IPS-15b (cell line): Measurements from ENCODE around the gene NINJ2.
"Not testable (repeated sequence)": the region's sequence is repeated elsewhere in the genome, so short reads cannot be mapped to it uniquely, and the experiment has no call there.

Experiments
- H3K27me3 ChIP-seq: one replicate; pipeline ENCODE4 v1.6.1; 2013; ENCODE audit warnings: low read length; ENCODE audit not compliant: control insufficient read depth, insufficient read depth
- H3K36me3 ChIP-seq: one replicate; pipeline ENCODE4 v1.6.1; 2013; ENCODE audit warnings: low read length; ENCODE audit not compliant: control insufficient read depth, insufficient read depth
- H3K4me1 ChIP-seq: one replicate; pipeline ENCODE4 v1.6.1; 2013; ENCODE audit warnings: mild to moderate bottlenecking, low read length; ENCODE audit not compliant: control insufficient read depth, insufficient read depth
- H3K4me3 ChIP-seq: one replicate; pipeline ENCODE4 v1.5.1; 2013; ENCODE audit warnings: low read depth, low read length
- H3K9ac ChIP-seq: one replicate; pipeline ENCODE4 v1.6.1; 2013; ENCODE audit warnings: low read depth, mild to moderate bottlenecking, low read length
- H3K9me3 ChIP-seq: one replicate; pipeline ENCODE4 v1.6.1; 2013; ENCODE audit warnings: mild to moderate bottlenecking, low read length; ENCODE audit not compliant: control insufficient read depth, insufficient read depth

The NINJ2 gene, protein sequence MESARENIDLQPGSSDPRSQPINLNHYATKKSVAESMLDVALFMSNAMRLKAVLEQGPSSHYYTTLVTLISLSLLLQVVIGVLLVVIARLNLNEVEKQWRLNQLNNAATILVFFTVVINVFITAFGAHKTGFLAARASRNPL

GRCh38 chr12:663293-663871, at the start of gene NINJ2:
TSS of gene NINJ2 (minus strand) at chr12:663445. CDS start at chr12:663360, 85 bp downstream.
- peaks cover 8% of the 10 kb centered on the region for H3K4me1 ChIP-seq
- peaks cover 2% of the 10 kb centered on the region for H3K27me3 ChIP-seq
- H3K9me3 ChIP-seq, result no peaks in the 10 kb centered on the region
- no peak within 1 kb of the TSS for H3K9ac ChIP-seq
- H3K4me3 ChIP-seq, result no peak within 1 kb of the TSS
- no peaks in the 10 kb centered on the region for H3K36me3 ChIP-seq

DNA sequence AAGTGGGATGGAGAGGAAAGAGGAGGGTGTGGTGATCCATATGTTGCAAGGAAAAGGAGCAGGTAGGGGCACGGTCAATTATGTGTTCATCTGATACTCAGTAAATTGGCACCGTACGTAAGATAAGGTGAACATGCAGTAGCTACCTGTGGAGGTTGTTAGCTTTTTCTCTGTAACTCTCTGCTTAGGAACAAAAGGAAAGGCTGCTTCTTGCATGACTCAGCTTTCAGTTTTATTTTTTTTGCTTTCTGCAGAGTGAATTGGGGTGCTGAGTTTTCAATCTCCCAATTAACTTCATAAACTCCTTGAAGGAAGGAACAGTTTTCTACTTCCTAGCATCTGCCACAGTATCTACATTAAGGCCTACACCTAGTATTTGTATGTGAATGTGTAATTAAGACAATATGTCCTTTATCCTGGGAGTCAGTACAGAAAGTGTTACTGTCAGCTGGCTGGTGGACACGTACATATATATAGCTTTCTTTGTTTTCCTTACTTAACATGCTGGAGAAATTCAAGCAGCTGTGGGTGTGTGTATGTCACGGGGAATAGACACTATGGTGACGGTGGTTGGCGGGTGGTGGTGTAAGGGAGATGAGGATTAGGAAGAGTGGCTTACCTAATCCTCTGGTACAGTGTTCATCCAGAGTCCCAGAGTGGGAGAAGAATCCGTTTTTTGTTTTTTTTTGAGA, 49.1 kb upstream of the NINJ2 start:
- Histone ChIP-seq H3K4me1 (peaks cover 16% of the 10 kb centered on the region), H3K9ac (no peak overlapping the region), H3K9me3 (no peaks in the 10 kb centered on the region), H3K36me3 (no peaks in the 10 kb centered on the region), H3K27me3 (no peaks in the 10 kb centered on the region), H3K4me3 (no peak overlapping the region)

DNA sequence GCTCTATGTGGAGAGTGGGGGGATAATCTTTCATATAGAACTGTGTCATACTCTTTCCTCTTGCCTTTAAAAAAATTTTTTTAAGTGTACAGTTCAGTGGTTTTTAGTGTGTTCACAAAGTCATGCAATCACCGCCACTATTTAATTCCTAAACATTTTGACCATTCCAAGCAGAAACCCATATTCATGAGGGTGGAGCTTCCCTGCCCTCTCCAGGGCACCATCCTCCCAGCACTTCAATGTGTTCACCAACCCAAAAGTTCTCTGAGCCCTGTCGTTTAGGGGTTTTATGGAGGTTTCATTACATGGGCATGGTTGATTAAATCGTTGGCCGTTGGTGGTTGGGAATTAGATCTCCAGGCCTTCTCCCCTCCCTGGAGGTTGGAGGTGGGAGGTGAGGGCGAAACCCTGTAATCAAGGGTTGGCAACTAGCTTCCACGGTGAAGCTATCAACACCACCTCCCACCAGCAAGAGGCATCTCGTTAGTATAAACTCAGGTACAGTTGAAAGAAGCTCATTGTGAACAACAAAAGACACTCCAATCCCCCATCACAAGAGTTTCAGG, 46.3 kb upstream of the NINJ2 start:
- H3K9me3 ChIP-seq, result no peaks in the 10 kb centered on the region
- H3K9ac ChIP-seq, result no peak overlapping the region
- peaks cover 14% of the 10 kb centered on the region for H3K4me1 ChIP-seq
- H3K36me3 ChIP-seq, result no peaks in the 10 kb centered on the region
- H3K4me3 ChIP-seq, result no peak overlapping the region
- H3K27me3 ChIP-seq, result no peaks in the 10 kb centered on the region

- H3K4me1 ChIP-seq, H3K4me3 ChIP-seq, H3K27me3 ChIP-seq, H3K9me3 ChIP-seq, H3K36me3 ChIP-seq, H3K9ac ChIP-seq: not testable (repeated sequence)
Observed at GRCh38 chr12:708084-708483, 44.8 kb upstream of the NINJ2 start.

- Histone ChIP-seq H3K27me3 (no peaks in the 10 kb centered on the region), H3K9ac (no peak overlapping the region), H3K36me3 (no peaks in the 10 kb centered on the region), H3K4me1 (no peaks in the 10 kb centered on the region), H3K9me3 (no peaks in the 10 kb centered on the region), H3K4me3 (no peak overlapping the region)
Observed at GRCh38 chr12:704516-705242, 41.4 kb upstream of the NINJ2 start.

DNA sequence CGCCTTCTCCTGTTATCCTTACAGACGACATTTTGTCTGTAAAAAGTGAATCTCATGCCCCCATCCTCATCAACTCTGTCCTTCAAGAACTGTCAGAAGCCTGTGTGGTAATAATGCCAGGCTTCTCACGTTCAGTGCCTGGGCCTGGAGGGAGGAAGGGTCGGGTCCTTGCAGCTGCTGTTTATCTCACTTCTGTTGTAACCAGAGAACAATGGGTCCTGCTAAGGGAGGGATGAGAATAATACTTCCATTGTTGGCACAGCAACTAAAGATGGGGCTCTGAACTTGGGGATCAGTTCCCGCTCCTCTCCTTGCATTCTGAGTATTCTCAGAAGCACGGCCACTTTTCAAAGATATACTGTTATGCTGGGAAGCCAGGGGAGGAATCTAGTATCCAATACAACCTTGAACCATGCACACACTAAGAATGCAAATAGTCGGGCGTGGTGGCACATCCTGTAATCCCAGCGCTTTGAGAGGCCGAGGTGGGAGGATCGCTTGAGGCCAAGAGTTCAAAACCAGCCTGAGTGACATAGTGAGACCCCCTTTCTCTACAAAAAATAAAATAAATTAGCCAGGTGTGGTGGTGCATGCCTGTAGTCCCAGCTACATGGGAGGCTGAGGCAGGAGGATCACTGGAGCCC, 38.8 kb upstream of the NINJ2 start:
- no peak overlapping the region for H3K9ac ChIP-seq
- H3K4me1 ChIP-seq, result no peaks in the 10 kb centered on the region
- no peaks in the 10 kb centered on the region for H3K36me3 ChIP-seq
- no peaks in the 10 kb centered on the region for H3K27me3 ChIP-seq
- no peak overlapping the region for H3K4me3 ChIP-seq
- peaks cover 6% of the 10 kb centered on the region for H3K9me3 ChIP-seq

- Histone ChIP-seq H3K9me3 (peaks cover 6% of the 10 kb centered on the region), H3K27me3 (no peaks in the 10 kb centered on the region), H3K4me1 (no peaks in the 10 kb centered on the region), H3K9ac (no peak overlapping the region), H3K4me3 (no peak overlapping the region), H3K36me3 (no peaks in the 10 kb centered on the region)
Observed at GRCh38 chr12:700016-700415, 36.8 kb upstream of the NINJ2 start.

DNA sequence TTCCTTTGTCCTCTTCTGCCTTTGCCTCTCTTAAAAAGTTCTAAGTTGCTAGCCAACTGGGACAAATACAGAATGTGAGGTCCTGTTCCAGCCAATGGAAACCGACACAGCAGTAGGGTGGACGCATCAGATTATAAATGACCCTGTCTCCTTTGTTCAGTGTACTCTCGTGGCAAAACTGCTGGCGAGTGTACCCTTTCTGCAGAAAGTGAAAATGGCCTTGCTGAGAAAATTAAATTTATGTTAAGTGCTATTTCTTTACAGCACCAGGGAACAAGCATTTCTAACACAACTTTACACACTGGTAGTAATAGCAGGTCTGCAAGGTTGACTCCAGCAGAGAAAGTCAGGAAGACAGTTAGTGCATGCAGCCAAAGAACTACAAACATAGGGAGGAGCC, 35.0 kb upstream of the NINJ2 start:
- H3K36me3 ChIP-seq, H3K27me3 ChIP-seq, H3K4me3 ChIP-seq, H3K4me1 ChIP-seq, H3K9me3 ChIP-seq, H3K9ac ChIP-seq: not testable (repeated sequence)

- Histone ChIP-seq H3K4me3 (no peak overlapping the region), H3K27me3 (no peaks in the 10 kb centered on the region), H3K36me3 (no peaks in the 10 kb centered on the region), H3K9me3 (peaks cover 6% of the 10 kb centered on the region), H3K9ac (no peak overlapping the region), H3K4me1 (no peaks in the 10 kb centered on the region)
Observed at GRCh38 chr12:697481-697880, 34.2 kb upstream of the NINJ2 start.

GRCh38 chr12:694734-695503, 31.7 kb upstream of the NINJ2 start:
- peaks cover 12% of the 10 kb centered on the region for H3K9me3 ChIP-seq
- H3K9ac ChIP-seq, result no peak overlapping the region
- no peaks in the 10 kb centered on the region for H3K27me3 ChIP-seq
- H3K4me1 ChIP-seq, result no peaks in the 10 kb centered on the region
- no peaks in the 10 kb centered on the region for H3K36me3 ChIP-seq
- no peak overlapping the region for H3K4me3 ChIP-seq
